C4-2B (cell line): ENCODE measurements around the gene NRN1L.

Experiments
- H3K27ac ChIP-seq: fragments of 450-650 bp; 2 replicates; pipeline ENCODE4 v1.5.1; 2017
- ZFX ChIP-seq: fragments of 450-650 bp; IDR thresholded peaks from 2 replicates; pipeline ENCODE4 v1.6.1; 2017
- TF ChIP-seq, protein P1 (sequence below): fragments of 450-650 bp; conservative IDR thresholded peaks from 2 replicates; pipeline ENCODE4 v1.5.1; 2017; ENCODE audit warnings: mild to moderate bottlenecking

Gene NRN1L

DNA sequence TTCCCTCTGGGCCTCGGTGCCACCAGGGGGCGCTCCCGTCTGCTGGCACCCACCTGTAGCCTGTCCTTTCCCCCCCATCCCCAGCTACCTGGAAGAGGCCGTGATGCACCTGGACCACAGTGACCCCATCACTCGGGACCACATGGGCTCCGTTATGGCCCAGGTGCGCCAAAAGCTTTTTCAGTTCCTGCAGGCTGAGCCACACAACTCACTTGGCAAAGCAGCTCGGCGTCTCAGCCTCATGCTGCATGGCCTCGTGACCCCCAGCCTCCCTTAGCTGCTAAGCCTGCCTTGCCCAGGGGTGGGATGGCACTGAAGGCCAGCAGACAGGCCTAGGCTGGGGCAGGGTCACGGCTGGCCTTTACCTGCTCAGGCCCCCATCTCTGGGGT, 818 bp upstream of the NRN1L start:
- TF ChIP-seq ZFX, result no peak
- TF ChIP-seq, protein P1, sequence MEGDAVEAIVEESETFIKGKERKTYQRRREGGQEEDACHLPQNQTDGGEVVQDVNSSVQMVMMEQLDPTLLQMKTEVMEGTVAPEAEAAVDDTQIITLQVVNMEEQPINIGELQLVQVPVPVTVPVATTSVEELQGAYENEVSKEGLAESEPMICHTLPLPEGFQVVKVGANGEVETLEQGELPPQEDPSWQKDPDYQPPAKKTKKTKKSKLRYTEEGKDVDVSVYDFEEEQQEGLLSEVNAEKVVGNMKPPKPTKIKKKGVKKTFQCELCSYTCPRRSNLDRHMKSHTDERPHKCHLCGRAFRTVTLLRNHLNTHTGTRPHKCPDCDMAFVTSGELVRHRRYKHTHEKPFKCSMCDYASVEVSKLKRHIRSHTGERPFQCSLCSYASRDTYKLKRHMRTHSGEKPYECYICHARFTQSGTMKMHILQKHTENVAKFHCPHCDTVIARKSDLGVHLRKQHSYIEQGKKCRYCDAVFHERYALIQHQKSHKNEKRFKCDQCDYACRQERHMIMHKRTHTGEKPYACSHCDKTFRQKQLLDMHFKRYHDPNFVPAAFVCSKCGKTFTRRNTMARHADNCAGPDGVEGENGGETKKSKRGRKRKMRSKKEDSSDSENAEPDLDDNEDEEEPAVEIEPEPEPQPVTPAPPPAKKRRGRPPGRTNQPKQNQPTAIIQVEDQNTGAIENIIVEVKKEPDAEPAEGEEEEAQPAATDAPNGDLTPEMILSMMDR, result peak; percentile 92
- peak overlapping the region; percentile 34; the same call in 1 of the 2 replicates for H3K27ac ChIP-seq

DNA sequence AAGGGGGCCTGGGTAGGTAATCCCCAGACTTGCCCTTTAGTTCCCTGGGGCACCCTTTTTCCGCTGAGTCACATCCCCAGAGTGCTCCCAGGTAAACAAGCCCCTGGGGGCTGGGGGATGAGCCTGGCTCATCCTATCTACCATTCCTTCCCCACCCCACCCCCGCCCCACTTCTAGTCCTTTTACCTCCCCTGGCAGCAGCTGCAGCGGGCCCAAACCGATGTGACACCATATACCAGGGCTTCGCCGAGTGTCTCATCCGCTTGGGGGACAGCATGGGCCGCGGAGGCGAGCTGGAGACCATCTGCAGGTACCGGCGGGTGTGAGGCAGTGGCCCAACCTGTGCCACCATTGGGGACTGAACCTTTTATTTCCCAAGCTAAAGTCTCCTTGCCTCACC, 860 bp downstream of the NRN1L start:
- peak overlapping the region; percentile 34; the same call in 1 of the 2 replicates for H3K27ac ChIP-seq
- TF ChIP-seq ZFX, result no peak
- TF ChIP-seq, protein P1, result no peak

DNA sequence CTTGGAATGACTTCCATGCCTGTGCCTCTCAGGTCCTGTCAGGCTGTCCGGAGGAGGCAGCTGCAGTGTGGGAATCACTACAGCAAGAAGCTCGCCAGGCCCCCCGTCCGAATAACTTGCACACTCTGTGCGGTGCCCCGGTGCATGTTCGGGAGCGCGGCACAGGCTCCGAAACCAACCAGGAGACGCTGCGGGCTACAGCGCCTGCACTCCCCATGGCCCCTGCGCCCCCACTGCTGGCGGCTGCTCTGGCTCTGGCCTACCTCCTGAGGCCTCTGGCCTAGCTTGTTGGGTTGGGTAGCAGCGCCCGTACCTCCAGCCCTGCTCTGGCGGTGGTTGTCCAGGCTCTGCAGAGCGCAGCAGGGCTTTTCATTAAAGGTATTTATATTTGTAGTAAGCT, 1.3 kb downstream of the NRN1L start:
- no peak for TF ChIP-seq ZFX
- TF ChIP-seq, protein P1, result no peak
- peak overlapping the region; percentile 34; the same call in 1 of the 2 replicates for H3K27ac ChIP-seq

DNA sequence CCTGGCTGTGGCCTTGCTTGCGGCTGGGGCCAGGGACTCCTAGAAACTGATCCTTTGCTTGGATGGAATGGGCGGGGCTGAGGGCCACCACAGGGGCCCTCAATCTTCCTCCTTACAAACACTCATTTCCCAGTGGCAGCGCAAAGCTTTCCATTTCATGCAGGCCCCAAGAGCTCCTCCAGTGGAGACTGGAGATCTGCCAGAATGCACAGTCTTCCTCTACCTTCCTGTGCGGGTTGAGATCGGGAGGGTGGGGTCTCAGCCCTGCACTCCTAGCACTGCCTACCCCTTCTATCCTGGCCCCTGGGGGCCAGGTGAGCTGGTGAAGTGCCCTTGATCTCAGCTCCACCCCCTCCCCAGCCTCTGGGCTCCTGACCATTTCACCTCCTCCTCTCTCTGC, 1.7 kb downstream of the NRN1L start:
- no peak overlapping the region; the same call in 1 of the 2 replicates for H3K27ac ChIP-seq
- no peak for TF ChIP-seq ZFX
- TF ChIP-seq, protein P1, result no peak

- TF ChIP-seq ZFX, result no peak
- TF ChIP-seq, protein P1, result no peak
- no peak overlapping the region for H3K27ac ChIP-seq
These were observed 3.6 kb downstream of the NRN1L start for GRCh38 chr16:67888331-67888730.

GRCh38 chr16:67892375-67892774, 7.7 kb downstream of the NRN1L start:
- H3K27ac ChIP-seq, result 0 out of 2 replicates have a peak overlapping the region, but pooled peaks have one; percentile 15

DNA sequence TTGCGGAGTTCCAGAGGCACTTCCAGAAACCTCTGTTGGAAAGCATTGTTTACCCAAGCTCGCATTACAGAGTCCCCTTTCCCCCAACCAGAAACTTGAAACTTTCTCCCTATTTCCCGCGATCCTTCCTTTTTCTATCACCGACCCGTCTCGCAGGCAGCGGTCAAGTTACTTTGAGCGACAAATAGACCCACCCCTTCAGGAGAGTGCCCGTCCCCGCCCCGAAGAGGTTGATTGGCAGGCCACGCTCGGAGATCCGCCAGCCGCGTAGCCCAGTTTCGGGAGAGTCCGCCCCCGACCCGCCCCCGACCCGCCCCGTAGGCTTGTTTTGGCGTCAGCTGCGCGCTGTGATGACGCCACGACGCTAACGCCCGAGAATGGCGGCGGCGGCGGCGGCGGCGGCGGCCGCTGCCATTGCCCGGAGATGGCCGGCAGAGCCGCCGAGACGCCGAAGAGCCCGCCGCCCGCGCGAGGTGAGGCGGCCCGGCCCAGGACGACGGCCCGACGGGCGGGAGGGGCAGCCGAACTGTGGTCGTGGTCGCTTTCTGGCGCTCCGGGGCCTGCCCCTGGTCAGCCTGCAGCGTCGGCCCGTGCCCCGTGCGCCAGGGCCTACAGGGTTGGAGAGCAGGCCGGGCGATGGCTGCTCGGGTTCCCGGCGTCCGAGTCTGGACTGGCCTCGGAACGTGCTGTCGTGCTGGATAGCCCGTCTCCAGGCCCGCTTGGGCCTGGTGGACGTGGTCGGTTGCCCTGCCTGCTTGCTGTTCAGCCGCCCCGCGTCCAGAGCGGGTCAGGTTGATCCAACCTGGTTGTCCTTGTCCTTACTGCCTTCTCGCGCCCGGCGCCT, 8.4 kb downstream of the NRN1L start, which contains the start of gene PSKH1:
Gene PSKH1 (plus strand): TSS at position 356 of the 844 bp plus-strand sequence. CDS start 15,496 bp downstream, outside the sequence.
- TF ChIP-seq, protein P1, result no peak
- peak; percentile 98 for TF ChIP-seq ZFX
- H3K27ac ChIP-seq, result peak within 1 kb of the TSS; percentile 94

More at GRCh38 chr16:67892375-67892774, 7.7 kb downstream of the NRN1L start:
- TF ChIP-seq, protein P1, result no peak
- no peak for TF ChIP-seq ZFX
